GM11168 (cell line): ENCODE results near the gene PHAX.
"Not testable (repeated sequence)": the region's sequence is repeated elsewhere in the genome, so short reads cannot be mapped to it uniquely, and the experiment has no call there.

Experiments
- in situ Hi-C: fragments of 300-500 bp; cut with MboI; formaldehyde crosslinking; loops from one replicate; pipeline ENCODE4 v1.12.0; 2022; ENCODE audit warnings: low sequenced_read_pairs; ENCODE audit not compliant: unreplicated experiment

The PHAX gene

GRCh38 chr5:126599971-126600630 lies 646 bp upstream of the PHAX start:
- in situ Hi-C loops = not testable (repeated sequence)

- in situ Hi-C loops = no loop called here
Observed at GRCh38 chr5:126603402-126603991, 2.8 kb downstream of the PHAX start.

- in situ Hi-C loops = no loop called here
Observed at GRCh38 chr5:126605525-126605924, 4.8 kb downstream of the PHAX start.

- in situ Hi-C loops = no loop called here
Observed at GRCh38 chr5:126610160-126610559, 9.4 kb downstream of the PHAX start.

- in situ Hi-C loops = no loop called here
Observed at GRCh38 chr5:126610616-126611015, 9.9 kb downstream of the PHAX start.

DNA sequence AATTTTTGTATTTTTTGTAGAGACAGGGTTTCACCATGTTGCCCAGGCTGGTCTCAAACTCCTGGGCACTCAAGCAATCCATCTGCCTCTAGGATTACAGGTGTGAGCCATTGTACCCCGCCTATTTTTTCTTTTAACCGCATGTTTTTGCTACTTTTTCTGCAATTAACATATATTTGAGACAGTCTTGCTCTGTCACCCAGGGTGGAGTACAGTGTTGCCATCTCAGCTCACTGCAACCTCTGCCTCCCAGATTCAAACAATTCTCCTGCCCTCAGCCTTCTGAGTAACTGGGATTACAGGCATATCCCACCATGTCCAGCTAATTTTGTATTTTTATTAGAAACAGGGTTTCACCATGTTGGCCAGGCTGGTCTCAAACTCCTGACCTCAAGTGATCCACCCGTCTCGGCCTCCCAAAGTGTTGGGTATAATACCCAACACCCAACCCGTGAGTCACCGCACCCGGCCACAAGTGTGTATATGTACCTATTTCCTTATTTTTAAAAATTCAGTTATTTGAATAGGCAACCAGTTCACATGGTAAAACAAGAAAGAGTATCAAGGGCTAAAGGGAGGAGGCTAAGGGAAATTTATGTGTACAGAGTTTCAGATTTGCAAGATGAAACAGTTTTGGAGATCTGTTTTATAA lies 13.3 kb downstream of the PHAX start:
- in situ Hi-C loops = no loop called here

DNA sequence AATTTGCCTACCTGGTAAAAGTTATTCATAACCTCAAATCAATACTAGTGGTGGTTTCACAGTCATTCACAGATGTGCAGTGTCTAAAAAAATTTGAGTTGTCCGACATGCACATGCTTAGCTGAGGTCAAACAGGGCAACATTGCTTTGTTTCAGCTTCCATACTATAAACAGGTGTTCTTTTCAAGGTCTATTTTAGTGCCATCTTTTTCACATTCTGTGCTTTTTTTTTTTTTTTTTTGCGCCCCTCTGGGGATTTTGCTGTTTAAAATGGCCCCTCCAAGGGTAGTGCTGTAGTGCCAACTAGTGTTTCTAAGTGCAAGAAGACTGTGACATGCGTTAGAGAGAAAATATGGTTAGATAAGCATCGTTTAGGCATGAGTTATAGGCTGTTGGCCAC lies 14.5 kb downstream of the PHAX start:
- in situ Hi-C loops = no loop called here

- in situ Hi-C loops = not testable (repeated sequence)
Observed at GRCh38 chr5:126617603-126618002, 16.9 kb downstream of the PHAX start.

- in situ Hi-C loops = no loop called here
Observed at GRCh38 chr5:126619781-126620180, 19.0 kb downstream of the PHAX start.

DNA sequence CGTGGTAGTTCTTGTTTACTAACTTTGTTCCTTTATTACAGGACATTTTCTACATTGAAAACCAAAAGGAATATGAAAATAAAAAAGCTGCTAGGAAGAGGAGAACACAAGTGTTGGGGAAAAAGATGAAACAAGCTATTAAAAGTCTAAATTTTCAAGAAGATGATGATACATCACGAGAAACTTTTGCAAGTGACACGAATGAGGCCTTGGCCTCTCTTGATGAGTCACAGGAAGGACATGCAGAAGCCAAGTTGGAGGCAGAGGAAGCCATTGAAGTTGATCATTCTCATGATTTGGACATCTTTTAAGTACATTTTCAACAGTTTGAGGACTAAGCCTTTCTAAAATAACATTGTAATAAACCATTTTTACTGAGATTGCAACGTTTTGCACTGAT lies 23.8 kb downstream of the PHAX start:
- in situ Hi-C loops = no loop called here

- in situ Hi-C loops = no loop called here
Observed at GRCh38 chr5:126628102-126628501, 27.4 kb downstream of the PHAX start.

GRCh38 chr5:126631920-126632319 lies 31.2 kb downstream of the PHAX start:
- in situ Hi-C loops = no loop called here

DNA sequence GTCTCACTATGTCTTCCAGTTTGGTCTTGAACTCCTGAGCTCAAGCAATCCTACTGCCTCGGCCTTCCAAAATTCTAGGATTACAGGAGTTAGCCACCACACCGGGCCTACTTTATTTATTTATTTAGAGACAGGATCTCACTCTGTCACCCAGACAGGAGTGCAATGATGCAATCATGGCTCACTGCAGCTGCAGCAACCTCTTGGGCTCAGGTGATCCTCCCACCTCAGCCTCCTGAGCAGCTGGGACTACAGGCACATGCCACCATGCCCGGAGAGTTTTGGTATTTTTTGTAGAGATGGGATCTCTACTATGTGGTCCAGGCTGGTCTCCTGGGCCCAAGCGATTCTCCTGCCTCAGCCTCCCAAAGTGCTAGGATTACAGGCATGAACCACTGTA lies 32.8 kb downstream of the PHAX start:
- in situ Hi-C loops = no loop called here

DNA sequence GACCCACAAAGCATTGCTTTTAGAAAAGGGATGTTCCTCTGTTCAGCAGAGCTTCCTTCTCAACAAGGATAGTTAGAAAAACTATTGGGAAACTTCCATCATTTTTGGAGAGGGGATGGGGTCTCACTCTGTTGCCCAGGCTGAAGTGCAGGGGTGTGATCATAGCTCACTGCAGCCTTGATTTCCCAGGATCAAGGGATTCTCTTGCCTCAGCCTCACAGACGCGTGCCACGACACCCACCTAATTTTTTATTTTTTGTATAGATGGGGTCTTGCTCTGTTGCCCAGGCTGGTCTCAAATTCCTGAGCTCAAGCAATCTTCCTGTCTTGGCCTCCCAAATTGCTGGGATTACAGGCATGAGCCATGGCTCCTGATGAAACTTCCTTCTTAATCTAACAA lies 34.8 kb downstream of the PHAX start:
- in situ Hi-C loops = no loop called here

GRCh38 chr5:126636956-126637355 lies 36.2 kb downstream of the PHAX start:
- in situ Hi-C loops = no loop called here

- in situ Hi-C loops = no loop called here
Observed at GRCh38 chr5:126640866-126641265, 40.1 kb downstream of the PHAX start.

GRCh38 chr5:126641387-126641786 lies 40.6 kb downstream of the PHAX start:
- in situ Hi-C loops = no loop called here

GRCh38 chr5:126645132-126645531 lies 44.4 kb downstream of the PHAX start:
- in situ Hi-C loops = no loop called here

DNA sequence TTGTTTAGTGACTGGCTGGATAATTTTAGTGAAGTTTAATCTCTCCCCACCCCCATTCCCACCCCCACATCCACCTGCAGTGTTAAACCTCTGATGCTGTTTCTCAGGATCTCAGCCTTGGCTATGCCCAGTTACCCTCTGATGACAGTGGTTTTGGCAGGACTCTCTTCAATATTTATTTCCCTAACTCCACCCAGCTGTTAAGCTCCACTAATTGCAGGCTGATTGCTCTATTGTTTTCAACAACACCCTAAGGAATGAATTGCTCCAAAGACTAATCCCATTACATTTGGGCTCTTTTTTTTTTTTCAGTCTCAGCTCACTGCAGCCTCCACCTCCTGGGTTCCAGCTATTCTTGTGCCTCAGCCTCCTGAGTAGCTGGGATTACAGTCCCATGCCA lies 46.3 kb downstream of the PHAX start:
- in situ Hi-C loops = no loop called here

DNA sequence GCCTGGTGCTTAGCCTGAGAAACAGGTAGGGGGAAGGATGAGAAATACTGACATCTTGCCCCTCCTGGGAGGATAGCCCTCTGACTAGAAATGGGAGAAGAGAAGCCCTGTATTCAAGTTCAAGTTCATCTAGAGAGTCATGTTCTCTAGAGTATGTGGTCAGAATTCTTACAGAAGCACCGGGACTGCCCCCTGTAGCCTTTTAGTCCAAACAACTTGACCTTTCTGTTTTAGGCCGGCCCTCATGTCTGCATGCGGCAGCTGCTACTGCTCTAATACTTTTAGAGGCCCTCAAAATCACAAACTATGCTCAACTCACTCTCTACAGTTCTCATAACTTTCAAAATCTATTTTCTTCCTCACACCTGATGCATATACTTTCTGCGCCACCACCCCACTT lies 47.7 kb downstream of the PHAX start:
- in situ Hi-C loops = no loop called here

- in situ Hi-C loops = not testable (repeated sequence)
Observed at GRCh38 chr5:126649057-126649456, 48.3 kb downstream of the PHAX start.

DNA sequence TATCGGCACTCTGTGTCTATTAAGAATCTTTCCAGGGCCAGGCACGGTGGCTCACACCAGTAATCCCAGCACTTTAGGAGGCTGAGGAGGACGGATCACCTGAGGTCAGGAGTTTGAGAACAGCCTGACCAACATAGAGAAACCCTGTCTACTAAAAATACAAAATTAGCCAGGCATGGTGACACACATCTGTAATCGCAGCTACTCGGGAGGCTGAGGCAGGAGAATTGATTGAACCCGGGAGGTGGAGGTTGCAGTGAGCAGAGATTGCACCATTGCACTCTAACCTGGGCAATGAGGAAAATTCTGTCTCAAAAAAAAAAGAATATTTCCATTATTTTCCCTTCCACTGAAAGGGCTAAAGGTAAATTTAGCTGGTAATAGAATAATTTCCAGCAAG lies 49.0 kb downstream of the PHAX start:
- in situ Hi-C loops = loop anchor here (10.0 to 25.0 kb wide), 2 partner anchors 363 to 665 kb away; no protein-coding TSS in a partner anchor
